Measurements from ENCODE around the gene NF2.

The NF2 gene

DNA sequence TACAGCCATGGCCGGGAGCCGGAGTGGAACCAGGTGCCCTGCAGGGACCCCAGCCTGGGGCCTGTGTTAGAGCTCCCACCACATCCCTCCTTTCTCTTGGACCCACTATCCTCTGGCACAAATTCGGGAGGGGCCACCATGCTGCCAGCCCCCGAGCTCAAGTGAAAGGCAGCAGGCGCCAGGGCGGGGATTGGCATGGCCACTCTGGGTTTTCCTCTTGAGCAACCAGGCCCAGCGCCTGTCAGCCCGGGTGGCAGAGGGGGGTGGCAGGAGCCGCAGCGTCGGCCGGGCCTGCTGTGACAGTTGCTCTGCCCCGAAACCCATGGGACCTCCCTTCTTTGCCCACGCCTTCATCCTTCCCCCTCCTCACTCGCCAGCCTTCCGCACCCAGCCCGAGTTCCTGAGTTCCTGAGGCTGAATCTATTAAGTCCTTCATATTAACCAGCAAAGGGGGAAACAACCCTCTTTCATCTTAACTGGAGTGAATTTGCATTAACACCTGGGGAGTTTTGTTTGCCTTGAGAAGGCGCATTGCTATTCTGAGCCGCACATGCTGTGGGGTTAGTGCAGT, 99.6 kb downstream of the NF2 start:
- no peak for DNase-seq (ENCODE audit: low spot score)

DNA sequence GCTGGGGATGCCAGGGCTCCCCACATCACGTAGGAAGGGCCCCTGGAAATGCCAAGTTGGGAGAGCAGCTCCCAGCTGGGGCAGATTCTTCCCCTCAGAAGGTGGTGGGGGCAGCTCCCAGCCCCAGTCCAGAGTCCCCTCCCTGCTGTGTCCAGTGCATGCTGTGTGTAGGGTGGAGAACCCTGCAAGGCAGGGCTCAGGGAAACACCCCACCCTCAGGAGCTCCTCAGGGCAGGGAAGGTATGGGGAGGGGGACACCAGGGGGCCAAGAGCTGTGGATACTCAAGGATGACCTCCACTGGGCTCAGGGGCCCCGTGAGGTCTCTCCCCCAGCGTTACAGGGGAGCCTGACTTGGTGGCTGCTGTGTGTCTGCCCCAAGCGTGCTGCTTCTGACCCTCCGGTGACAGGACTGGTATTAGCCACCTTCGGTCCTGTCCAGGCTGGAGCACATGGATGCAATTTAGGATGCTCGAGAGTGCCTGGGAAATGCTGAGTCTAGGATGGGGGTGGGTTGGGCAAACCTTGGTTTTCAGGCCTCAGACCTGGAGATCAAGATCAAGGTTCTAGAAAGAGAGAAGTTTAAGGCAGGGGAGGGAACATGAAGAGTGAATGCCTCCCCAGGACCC, 100.2 kb downstream of the NF2 start:
- DNase-seq (ENCODE audit: low spot score), result no peak

- DNase-seq (ENCODE audit: low spot score), result no peak
These were observed 101.3 kb downstream of the NF2 start for GRCh38 chr22:29704528-29705285.

DNA sequence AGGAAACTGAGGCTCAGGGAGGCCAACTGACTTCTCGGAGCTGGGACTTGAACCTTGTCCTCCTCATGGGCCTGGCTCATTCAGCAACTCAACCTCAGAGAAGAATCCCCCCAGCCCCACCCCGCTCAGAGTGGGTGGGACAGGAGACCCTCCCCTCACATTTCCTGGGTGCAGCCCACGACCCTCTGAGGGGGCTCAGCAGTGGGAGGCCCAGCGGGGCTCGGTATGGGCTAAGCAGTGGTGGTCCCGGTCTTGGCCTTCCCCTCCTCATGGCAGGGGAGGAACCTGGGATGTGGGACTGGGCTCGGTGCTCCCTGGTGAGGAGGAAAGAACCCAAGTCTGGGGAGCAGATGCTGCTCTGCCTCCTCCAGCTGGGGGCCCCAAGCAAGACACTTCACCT, 102.2 kb downstream of the NF2 start:
- DNase-seq (ENCODE audit: low spot score), result no peak

DNA sequence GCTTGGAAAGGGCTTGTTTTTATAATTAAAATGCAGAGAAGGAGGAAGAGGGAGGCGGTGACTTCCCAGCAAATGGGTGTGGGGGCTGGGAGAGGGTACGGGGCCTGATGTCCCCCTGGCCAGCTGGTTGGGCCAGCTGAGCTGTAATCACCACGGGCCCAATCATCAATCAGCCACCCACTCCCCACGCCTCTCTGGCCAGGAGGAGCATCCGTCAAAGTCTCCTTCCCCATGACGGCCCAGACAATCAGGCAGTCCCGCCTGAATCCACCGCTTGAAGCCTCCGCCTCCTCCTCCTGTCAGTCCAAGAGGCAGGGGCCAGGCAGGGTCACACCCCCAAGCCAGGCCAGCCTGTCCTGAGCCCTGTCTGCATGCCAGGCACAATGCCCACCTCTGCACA, 103.1 kb downstream of the NF2 start:
- no peak for DNase-seq (ENCODE audit: low spot score)

DNA sequence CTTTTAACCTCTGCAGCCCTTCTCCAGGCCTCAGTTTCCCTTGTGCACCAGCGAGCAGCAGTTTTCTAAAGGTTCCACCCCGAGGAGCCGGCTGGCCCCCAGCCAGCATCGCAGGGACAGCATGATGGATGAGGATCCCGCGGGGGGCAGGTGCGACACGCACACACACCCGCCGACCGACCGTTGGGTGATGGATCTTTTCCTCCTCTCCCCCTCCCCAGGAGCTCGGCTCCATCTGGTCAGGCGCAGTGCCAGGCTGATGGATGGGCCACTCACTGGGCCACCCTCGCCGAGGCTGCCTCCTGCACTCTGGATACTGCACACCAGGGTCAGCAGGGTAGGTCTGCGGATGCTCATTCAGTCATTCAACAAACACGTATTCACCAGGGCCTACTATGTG, 103.6 kb downstream of the NF2 start:
- DNase-seq (ENCODE audit: low spot score), result no peak

GRCh38 chr22:29707471-29707870, 104.0 kb downstream of the NF2 start:
- DNase-seq (ENCODE audit: low spot score), result no peak

DNA sequence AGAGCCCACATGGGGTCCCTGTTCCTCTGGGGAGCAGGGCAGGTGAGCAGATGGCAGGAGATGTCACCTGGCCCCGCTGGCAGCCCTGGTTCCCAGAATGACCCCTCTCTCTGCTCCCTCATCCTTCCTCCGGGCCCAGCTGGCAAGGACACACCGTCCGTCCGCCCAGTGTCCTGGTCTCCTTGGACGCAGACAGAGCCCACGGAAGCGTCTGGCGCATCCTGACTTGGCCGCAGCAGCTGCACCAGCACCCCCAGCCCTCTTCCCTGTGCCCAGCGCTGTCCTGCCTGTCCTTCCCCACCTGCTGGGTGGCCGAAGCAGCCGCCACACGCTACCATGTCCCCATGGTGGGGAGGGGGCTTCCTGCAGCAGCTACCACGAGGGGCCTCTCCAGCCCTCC, 106.8 kb downstream of the NF2 start:
- no peak for DNase-seq (ENCODE audit: low spot score)

GRCh38 chr22:29710922-29711593, 107.6 kb downstream of the NF2 start:
- no peak for DNase-seq (ENCODE audit: low spot score)

DNA sequence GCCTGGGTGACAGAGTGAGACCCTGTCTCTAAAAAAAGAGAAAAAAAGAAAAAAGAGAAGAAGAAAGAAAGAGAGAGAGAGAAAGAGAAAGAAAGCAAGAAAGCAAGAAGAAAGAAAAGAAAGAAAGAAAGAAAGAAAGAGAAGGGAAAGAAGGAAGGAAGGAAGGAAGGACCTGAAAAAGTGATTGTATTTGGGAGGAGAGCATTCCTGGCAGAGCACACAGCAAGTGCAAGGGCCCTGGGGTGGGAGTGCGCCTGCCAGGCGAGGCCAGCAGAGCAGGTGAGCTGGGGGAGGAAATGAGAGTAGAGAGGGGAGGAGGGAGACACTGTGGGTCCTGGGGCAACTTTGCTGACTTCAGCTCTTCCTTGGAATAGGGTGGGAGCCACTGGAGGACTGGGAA, 108.7 kb downstream of the NF2 start:
- DNase-seq (ENCODE audit: low spot score), result no peak

GRCh38 chr22:29713156-29713727, 109.8 kb downstream of the NF2 start:
- DNase-seq (ENCODE audit: low spot score), result no peak

DNA sequence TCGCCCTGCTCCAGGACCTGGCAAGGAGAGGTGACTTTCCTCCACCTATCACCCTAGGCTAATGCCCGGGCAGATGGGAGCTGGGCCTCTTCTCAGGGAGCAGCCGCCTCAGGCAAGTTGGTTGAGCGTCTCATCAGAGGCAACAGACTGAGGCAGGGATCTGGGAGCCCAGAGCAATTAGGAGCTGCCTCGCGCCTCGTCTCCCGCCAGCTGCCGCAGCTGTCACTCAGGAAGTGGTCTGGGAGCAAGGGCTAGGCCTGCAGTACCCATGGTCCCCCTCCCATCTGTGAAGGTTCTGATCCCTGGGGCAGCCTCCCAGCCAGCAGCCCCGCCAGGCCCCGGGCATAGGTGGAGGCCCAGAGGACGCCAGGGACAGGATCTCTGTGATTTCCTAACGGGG, 111.8 kb downstream of the NF2 start:
- DNase-seq (ENCODE audit: low spot score), result no peak

GRCh38 chr22:29715705-29716104, 112.3 kb downstream of the NF2 start:
- DNase-seq (ENCODE audit: low spot score), result no peak

DNA sequence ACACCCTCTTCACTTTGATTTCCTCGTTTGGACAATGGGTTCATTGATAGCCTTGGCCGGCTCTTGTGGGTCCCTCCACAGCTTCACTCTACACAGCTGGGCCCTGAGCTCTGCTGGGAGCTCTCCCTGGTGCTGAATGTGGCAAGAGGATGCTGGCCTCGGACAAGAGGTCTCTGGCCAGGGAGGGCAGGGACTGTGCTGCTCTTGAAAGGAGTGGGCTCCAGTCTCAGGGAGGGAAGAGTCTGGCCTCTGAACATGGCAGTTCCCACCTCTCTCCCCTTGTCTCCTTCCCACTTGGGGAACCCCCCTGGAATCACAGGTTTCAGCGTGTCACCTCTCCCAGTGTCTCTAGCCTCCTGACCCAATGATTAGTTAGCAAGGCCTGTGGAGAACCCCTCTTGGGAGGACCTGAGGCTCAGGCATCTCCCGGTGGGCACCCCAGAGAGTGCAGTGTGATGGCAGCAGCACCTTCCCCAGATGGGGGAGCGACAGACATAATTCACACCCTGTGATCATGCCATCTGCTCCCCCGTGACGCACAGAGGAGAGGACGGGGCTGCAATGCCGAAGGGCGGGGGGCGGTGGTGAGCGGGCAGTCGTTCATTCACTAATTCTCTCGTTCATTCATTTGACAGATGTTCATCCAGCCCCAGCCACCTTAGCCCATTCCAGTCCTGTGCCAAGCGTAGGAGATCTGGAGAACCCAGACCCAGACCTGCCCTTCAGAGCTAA, 113.5 kb downstream of the NF2 start:
- DNase-seq (ENCODE audit: low spot score), result no peak

DNA sequence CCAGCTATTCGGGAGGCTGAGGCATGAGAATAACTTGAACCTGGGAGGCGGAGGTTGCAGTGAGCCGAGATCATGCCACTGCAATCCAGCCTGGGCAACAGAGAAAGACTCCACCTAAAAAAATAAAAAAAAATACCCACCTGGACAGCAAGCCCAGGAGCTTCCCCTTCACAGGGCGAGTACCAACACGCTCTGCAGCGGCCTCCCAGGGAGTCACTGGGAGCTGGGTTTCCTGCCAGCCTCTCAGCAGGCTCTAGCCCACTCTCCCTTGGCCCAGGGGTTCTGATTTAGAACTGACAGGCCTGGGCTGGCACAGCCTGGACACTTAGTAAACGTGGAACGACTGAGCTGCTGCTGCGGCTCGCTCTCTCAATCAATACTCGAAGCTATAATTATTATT, 114.4 kb downstream of the NF2 start:
- no peak for DNase-seq (ENCODE audit: low spot score)

- DNase-seq (ENCODE audit: low spot score), result no peak
These were observed 115.8 kb downstream of the NF2 start for GRCh38 chr22:29718949-29719898.

DNA sequence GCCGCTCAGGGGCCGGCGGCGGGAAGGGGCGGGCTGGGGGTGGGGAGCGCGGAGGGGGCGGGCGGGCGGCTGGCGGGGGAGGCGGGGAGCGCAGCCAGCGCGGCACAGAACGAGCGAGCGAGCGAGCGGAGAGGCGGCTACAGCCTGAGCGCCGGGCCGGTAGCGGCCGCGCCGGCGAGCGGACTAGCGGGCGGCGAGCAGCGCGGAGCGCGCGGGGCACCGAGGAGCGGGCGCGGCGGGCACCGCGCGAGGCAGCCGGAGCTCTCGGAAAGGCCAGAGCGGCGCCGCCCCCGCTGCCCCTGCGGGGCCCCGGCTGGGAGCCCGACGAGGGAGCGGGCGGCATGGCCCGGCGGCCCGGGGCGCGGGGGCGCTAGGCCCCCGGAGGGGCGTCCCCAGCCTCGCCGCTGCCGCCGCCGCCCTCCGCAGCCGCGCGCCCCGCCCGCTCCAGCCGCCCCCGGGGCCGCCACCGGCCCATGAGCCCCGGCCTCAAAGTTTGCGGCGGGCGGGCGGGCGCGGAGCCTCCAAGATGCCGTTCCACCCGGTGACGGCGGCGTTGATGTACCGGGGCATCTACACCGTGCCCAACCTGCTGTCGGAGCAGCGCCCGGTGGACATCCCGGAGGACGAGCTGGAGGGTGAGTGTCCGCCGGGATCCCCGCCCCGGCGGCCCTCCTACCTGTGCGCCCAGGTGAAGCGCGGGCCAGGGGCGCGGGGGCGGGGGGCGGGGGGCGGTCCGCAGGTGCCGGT, 116.6 kb downstream of the NF2 start, which contains the start of gene CABP7:
Gene CABP7 (plus strand): TSS at position 105 of the 747 bp plus-strand sequence. CDS start 422 bp downstream, at position 527.
- DNase-seq (ENCODE audit: low spot score), result no peak

GRCh38 chr22:29720811-29721323, 117.4 kb downstream of the NF2 start:
- no peak for DNase-seq (ENCODE audit: low spot score)

DNA sequence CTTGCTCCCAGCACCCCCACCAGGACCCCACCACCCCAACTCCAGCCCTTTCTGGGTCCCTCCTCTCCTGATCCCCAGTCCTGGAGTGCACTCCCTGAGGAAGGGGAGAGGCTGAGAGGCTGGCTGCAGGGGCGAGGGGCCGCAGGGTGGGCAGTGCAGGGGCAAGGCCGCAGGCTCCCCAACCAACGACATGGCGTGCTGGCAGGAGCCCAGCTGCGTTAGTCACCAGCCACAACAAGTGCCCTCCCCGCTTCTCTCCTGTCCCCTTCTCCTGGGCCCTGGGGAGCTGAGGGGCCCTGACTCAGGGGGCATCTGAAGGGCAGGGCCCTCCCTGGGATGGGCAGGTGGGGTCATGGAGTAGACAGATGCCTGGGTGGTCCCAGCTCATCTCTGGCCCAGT, 118.7 kb downstream of the NF2 start:
- DNase-seq (ENCODE audit: low spot score), result no peak

DNA sequence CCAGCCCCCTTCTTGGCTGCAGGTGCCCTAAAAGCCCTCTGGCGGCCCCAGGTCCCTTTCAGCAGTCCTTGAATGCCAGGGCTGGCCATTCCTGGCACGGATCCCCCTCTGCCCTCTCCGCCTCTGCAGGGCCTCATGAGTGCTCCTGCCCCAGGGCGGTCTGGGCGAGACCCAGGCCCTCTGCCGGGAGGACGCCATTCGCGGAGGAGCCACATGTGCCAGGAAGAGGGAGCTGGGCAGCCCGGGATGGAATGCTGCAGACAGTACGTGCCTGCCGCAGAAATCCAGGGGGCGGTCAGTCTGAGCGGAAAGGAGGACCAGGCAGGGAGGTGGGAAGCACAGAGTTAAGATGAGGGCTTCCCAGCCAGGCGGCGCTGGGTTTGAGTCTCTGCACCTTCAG, 119.2 kb downstream of the NF2 start:
- no peak for DNase-seq (ENCODE audit: low spot score)

Measured in CD4-positive, alpha-beta T cell treated with Interleukin-6 at 100 ng/mL for 8 hours (primary cell).